HG03175 (cell line): ENCODE data around the gene ZNF710.

ENCODE experiments used
- ATAC-seq: cut with Tn5 transposase; IDR thresholded peaks from one replicate; pipeline ENCODE4 v1.9.1; 2021; ENCODE audit warnings: mild to moderate bottlenecking, moderate library complexity; ENCODE audit not compliant: unreplicated experiment

The ZNF710 gene

DNA sequence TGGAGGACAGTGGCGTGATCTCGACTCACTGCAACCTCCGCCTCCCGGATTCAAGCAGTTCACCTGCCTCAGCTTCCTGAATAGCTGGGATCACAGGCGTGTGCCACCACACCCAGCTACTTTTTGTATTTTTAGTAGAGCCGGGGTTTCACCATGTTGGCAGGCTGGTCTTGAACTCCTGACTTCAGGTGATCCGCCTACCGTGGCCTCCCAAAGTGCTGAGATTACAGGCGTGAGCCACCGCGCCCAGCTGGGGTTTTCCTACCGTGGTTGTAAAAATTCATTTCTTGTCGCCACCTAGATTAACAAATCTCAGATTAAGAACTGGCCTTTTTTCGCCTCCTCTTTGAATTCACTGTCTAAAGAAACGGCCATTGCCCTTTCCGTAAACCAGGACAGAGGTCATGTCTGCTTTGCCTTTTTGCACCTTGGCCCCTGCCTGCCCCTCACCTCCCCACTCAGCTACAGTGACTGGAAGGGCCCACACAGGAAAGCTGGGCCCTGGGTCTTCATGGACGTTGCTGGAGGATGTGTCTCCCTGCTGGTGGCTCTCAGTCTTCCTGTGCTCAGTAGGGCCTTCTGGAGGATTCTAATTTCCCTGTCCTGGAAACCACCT lies 17.2 kb downstream of the ZNF710 start:
- ATAC-seq = no peak

DNA sequence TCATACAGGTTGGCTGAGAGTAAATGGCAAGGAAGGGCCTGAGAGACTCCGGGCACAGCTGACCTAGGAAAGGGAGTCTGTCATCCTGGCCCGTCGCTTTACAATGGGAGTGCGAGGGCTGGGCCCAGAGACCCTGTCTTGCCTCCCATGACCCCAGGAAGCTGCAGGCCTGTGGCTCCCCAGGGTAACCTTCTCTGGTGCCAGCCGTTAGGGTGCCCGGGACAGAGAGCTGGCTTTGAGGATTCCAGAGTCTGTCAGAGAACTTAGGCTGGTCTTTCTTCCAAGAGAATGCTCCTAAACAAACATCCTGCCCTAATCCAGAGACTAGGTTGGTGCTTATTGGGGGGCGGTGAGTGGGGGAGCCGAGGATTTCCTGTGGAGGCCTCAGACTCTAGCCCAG lies 18.5 kb downstream of the ZNF710 start:
- ATAC-seq = no peak

DNA sequence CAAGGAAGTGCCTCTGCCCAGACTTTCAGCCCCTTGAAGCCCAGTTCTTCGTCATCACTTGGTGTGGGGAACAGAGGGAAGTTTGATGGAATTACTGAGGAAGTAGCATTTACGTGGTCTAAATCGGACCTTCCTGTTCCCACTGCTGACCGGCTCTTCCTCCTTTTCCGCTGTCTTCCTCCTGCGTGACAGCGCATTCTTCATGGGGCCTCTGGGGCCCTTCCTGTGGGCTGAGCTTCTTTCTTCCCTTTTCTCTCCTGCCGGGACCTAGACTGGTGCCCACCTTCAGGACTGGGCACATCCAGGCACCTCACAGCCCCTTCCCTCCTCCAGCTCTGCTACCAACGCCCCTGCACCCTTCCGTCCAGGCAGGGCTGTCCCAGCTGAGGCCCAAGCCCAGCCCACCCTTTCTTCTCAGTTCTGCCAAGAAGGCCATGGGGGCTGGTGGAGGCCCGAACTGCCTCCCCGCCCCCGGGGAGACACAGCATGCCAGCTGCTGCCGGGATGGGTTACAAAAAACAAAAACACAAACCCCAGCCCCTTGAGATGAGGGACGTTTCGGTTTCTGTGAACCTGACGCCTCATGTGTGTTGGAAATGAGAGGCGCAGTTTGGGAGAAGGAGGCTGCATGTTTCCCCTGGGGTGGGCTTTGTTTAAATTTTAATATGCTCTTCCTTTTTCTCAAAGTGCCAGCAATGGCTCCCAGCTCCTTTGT lies 19.1 kb downstream of the ZNF710 start:
- no peak for ATAC-seq

DNA sequence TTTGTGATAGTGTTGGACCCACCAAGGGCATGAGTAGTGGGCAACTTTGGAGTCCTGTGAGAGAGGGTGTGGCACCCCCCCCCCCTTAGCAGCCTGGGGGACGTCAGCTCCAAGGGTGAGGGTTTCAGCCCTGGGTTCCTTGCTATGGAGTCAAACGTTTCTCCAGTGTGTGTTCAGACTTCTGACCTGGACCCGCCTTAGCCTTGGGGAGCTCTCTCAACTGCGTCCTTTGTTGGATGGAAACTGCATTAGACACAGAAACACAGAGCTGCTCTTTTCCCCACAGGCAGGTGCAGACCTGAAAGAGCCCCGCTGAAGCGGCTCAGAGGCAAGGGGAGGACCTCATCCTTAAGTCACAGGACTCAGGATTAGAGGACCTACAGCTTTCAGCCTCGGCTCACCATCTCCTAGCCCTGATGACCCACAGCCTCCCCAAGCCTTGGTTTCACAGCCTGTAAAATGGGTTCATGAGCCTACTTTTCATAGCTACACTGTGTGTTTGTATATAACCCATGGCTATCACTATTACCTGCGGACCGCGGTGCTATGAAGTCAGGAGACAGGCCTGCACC lies 19.9 kb downstream of the ZNF710 start:
- ATAC-seq = no peak

DNA sequence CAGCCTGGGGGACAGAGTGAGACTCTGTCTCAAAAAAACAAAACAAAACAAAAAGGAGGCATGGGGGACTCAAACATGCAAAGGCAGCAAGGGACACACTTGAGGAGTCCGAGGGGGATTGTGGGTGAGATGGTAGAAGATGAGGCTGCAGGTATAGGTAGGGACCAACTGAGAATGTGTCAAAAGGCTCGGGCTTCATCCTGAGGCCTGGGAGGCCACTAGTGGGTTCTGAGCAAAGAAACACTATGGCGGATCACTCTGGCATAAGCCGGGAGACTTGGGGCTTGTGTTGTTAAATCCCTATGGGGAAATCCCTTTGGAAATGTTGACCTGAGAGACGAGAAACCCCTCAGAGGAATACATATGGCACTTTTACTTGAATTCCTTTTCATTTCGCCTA lies 21.2 kb downstream of the ZNF710 start:
- ATAC-seq = no peak

GRCh38 chr15:90022905-90023700 lies 22.0 kb downstream of the ZNF710 start:
- ATAC-seq = no peak

GRCh38 chr15:90024406-90024805 lies 23.3 kb downstream of the ZNF710 start:
- ATAC-seq = no peak

DNA sequence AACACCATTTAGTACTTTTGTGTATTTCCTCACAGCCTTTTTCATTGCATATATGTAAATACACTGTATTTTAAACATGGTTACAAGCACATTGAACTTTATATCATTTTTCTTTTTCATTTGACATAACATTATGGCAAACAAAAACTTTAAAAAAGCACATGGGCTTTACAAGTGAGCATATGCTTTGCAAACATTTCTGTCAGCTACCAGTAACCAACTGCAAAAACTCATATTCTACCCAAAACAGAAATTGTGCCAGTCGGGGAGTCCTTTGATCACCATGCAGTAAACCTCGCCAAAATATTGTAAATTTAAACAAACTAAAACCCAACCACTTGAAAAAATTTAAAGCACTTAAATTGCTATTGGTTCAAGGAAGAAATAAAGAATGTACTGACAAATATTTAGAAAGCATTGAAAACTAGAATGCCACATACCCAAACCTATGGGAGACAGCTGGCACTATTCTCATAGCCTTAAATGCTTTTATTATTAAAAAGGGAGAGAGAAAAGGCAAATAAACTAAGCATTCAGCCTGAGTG lies 24.4 kb downstream of the ZNF710 start:
- ATAC-seq = no peak

- ATAC-seq = no peak
Measured at GRCh38 chr15:90028376-90028944, 27.3 kb downstream of the ZNF710 start.

DNA sequence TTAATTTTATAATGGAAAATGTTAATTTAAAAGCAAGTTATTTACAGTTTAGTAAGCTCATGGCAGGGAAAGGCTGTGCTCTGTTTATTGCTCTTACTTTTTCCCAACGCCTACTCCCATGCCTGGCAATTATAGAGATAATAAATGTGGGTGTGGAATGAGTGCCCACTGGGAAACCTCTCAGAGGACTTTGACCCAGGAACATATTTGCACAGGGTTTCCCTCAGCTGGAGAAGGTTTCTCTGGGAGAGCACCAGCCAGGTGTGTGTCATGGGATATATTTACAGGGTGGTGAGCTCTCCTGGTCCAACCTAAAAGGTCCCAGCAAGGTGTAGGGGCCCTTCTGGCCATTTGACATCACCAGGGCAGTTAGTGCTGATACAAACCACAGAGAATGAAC lies 27.9 kb downstream of the ZNF710 start:
- ATAC-seq = no peak

DNA sequence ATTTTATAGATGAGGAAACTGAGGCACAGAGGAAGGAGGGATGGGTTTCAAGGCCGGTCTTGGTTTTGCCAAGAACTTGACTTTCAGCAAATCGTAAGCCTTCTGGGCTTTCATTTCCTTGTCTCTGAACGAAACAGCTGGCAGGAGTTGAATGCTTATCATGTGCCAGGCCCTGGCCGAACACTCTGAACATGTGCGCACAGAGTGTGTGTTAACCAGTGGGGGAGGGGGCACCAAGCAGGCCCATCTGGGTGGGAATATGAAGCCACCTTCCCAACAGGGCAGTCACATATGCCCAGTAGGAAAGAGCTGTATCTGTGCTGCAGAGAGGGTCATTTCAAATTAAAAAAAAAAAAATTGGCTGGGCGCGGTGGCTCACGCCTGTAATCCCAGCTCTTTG lies 29.3 kb downstream of the ZNF710 start:
- no peak for ATAC-seq

GRCh38 chr15:90031231-90031791 lies 30.2 kb downstream of the ZNF710 start:
- ATAC-seq = peak; percentile 90

- no peak for ATAC-seq
Measured at GRCh38 chr15:90033006-90033405, 31.9 kb downstream of the ZNF710 start.

DNA sequence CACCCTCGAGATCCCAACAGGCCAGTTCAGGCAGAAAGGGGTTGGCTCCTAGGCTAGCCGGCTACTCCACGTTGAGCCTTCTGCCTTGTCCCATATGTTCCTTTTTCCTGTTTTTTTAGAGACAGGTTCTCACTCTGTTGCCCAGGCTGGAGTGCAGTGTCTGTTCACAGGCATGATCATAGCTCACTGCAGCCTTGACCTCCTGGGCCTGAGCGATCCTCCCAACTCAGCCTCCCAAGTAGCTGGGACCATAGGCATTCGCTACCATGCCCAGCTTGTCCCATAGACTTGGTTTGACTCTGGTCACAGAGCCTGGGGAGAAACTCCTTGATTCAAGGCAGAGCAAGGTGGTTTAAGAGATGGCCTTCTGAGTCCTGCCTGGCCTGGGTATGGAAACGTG lies 32.3 kb downstream of the ZNF710 start:
- ATAC-seq = no peak

DNA sequence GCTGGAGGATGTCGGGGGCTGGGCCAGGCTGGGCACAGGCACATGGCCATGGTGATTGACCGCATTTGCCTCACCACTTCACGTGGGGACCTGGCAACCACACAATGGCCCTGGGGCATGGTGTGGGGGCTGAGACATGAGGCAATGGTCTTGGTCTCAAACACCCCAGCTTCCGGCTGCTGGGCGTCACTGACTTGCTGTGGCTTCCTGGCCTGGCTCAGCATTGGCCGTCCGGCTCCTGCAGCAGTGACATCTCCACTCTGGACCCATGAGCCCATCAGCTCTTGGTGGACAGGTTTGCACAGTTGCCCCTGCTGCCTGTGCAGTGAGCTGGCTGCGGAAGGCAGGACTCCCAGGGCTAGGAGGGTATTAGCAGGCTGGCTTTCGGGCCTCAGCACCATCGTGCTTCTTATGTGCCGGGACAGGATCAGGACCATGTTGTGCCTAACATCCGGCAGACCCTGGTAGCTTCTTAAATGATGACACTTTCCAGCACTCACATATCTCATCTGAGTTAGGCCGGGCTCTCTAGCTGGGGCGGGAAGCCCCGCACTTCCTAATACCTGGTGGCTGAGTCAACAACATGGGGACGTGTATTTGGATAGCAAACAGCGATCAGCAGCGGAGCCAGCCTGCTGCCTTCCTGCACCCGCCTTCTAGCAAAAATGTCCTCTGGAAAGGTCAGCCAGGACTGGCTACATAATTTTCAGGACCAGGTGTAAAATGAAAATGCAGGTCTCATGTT lies 34.1 kb downstream of the ZNF710 start:
- no peak for ATAC-seq

DNA sequence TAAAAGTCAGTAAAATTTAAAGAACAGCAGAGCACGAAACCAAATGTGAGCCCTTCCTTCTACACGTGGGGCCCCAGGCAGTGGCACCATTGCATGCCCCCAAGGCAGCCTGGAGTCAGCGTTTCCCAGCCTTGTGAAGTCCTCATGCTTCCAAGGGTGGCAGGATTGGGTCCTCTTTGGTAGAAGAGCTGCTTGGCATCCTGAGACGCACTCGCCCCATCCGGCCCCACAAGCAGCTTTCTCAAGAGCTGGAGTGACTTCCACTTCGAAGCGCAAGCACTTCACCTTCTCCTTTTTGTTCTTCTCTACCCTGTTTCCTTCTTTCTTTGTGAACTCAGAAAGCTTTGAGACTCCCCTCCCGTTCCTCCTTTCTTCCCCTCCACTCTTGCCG lies 34.7 kb downstream of the ZNF710 start:
- no peak for ATAC-seq

DNA sequence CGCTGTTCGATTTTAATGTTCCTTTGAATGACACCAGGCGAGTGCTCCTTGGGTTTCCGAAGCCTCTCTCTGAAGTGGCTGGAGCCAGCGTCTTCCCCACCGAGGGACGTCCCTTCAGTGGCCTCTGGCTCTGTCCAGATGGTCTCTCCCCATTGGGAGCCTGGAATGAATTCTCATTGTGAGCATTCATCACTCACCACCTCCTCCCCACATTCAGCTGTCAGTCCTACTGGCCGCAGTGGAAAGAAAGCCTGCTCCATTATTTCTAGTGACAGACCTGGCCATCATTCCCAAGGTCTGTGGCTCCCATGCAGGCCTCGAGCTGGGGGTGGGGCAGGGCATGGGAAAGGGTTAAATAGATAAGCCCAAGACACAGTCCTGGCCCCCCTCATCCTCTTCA lies 35.2 kb downstream of the ZNF710 start:
- no peak for ATAC-seq

DNA sequence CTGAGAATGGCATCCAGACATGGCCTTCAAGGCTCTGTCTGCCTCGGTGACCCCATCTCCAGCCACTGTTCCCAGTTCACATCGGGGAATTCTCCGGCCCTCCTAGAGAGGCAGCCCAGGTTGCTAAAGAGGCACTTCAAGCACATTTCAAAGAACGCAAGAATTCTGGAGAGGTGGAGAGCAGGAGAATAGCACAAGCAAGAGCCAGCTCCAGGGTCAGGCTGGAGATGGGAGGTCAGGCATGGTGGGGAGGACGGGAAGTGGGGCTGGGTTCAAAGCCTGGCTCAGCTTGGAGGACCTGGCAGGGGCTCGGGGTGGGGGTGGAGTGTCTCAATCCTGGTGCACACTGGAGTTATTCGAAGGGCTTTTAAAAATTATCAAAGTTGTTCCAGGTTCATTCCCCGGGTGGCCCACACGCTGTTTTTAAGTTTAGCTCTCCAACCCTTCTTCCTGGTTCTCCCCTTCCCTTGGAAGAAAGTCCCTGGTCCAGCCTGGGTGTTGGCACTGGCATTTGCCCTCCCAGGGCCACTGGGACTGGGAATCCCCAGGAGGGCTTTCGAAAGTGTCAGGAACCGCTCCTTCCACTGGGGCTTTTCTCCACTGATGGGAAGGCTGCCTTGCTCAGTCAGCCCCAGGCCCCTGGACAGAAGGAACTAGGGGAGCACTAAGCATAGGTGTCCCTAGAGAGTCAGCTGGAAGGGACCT lies 35.8 kb downstream of the ZNF710 start:
- no peak for ATAC-seq

- ATAC-seq = no peak
Measured at GRCh38 chr15:90037511-90037860, 36.4 kb downstream of the ZNF710 start.
